Activated naive CD8-positive, alpha-beta T cell treated with anti-CD3 and anti-CD28 coated beads, Interleukin-2, amount 10 ng/mL, durations not matched to agents 7 days and 5 days (primary cell): ENCODE data around the gene MC1R. TPM values are rescaled to one million over a fixed set of nuclear protein-coding genes. Genes with fewer than 3 reads are reported as not detected.

ENCODE experiments used
- ATAC-seq: fragments of 150-1000 bp; cut with Tn5 transposase; one replicate; pipeline ENCODE4 v1.10.0; 2021; ENCODE audit warnings: low read depth, moderate library complexity
- POLR2A ChIA-PET: fragments of 350-600 bp; sonication (Branson Sonifier 250); formaldehyde crosslinking; loops from one replicate; lab custom pipeline; 2021; ENCODE audit warnings: antibody characterized with exemption; lab: Charles Lee
- DNase-seq: peaks from one replicate; pipeline ENCODE4 v3.0.0; 2021
- H3K27ac Mint-ChIP-seq: one replicate; pipeline ENCODE4 v1.8.0; 2022; ENCODE audit warnings: mild to moderate bottlenecking, mixed read lengths
- H3K27me3 Mint-ChIP-seq: one replicate; pipeline ENCODE4 v1.8.0; 2022; ENCODE audit warnings: mild to moderate bottlenecking, moderate library complexity, mixed read lengths
- H3K36me3 Mint-ChIP-seq: one replicate; pipeline ENCODE4 v1.8.0; 2021; ENCODE audit warnings: mild to moderate bottlenecking, mixed read lengths
- H3K4me1 Mint-ChIP-seq: one replicate; pipeline ENCODE4 v1.8.0; 2021; ENCODE audit warnings: mixed read lengths
- H3K4me3 Mint-ChIP-seq: one replicate; pipeline ENCODE4 v1.8.0; 2022; ENCODE audit warnings: mild to moderate bottlenecking, moderate library complexity, mixed read lengths
- H3K9me3 Mint-ChIP-seq: one replicate; pipeline ENCODE4 v1.8.0; 2021; ENCODE audit warnings: mixed read lengths
- total RNA-seq, 2 experiments: library from RNA; stranded (reverse); gene quantifications; one replicate each; pipeline ENCODE4 v1.2.3, GENCODE V29; 2021

Gene MC1R
- total RNA-seq, 2 experiments from 2014 or later = 5.8 to 7.4 TPM

DNA sequence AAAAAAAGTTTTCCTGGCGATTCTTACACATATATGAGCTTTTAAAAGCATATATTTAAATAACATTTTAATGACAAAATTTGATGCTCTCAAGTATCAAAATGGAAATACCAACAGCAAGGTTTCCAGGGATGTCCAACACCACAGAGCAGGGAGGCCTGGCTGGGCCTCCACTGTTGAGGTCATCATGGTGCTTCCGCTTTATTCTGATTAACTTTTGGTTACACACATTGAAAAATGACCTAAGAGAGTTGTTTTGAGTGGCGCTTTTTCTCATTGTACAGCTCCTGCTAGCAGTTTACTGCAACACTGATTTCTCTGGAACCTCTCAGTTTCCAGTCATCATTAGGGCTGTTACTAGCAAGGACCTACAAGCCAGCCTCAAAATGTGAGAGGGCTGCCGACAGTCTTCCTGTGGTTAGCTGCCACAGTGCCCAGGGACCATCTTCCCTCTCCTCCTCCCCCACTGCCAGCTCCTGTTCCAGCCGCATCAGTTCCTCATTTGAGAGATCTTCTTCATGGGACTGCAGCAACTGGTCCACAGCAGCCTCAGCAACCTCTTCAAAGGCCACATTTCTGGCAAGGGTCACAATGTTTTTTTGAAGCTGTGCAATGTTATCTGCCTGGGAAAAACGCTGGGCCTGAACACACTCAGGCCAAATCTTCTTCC is 51.2 kb downstream of the MC1R start:
- ATAC-seq (no peak), DNase-seq (no peak)
- no peak overlapping the region for H3K4me3 Mint-ChIP-seq
- POLR2A ChIA-PET = interaction anchor here (1.0 kb wide), 1 partner anchor 96 kb away, joined by 6 read pairs; the partner anchor contains the start of gene TCF25
- H3K36me3 Mint-ChIP-seq = peaks cover 15% of the 10 kb centered on the region
- H3K9me3 Mint-ChIP-seq = peaks cover 5% of the 10 kb centered on the region
- no peaks in the 10 kb centered on the region for H3K27me3 Mint-ChIP-seq
- peaks cover 19% of the 10 kb centered on the region for H3K4me1 Mint-ChIP-seq
- no peak overlapping the region for H3K27ac Mint-ChIP-seq

Other genes with a start within 250 kb of the MC1R start
- gene CDK10, start 232.2 kb upstream of the MC1R start, total RNA-seq = 100 to 1,000 TPM; 103 to 104 TPM
- 1 to 10 TPM; 7.6 to 8.0 TPM for gene SPATA2L, start 217.2 kb upstream of the MC1R start, total RNA-seq
- 10 to 100 TPM; 10.3 to 12.8 TPM for gene VPS9D1, start 198.0 kb upstream of the MC1R start, total RNA-seq
- gene ZNF276, start 197.3 kb upstream of the MC1R start, total RNA-seq = 100 to 1,000 TPM in 1 of 2 experiments, 10 to 100 TPM in 1; 98.0 to 107 TPM
- 10 to 100 TPM; 86.9 to 97.2 TPM for gene FANCA, start 102.2 kb upstream of the MC1R start, total RNA-seq
- gene SPIRE2, start 90.4 kb upstream of the MC1R start, total RNA-seq = 1 to 10 TPM; 1.5 to 1.8 TPM
- gene TCF25, start 45.3 kb upstream of the MC1R start, total RNA-seq = 100 to 1,000 TPM; 218 to 243 TPM
- gene TUBB3, start 4.5 kb downstream of the MC1R start, total RNA-seq = under 1 TPM; 0.31 to 0.86 TPM
- gene DEF8, start 29.9 kb downstream of the MC1R start, total RNA-seq = 10 to 100 TPM; 30.9 to 33.5 TPM
- gene DBNDD1, start 100.6 kb downstream of the MC1R start, total RNA-seq = 1 to 10 TPM in 1 of 2 experiments, under 1 TPM in 1; 0.62 to 1.2 TPM
- not detected for gene PRDM7, start 158.5 kb downstream of the MC1R start, total RNA-seq